GM21786 (cell line): Measurements from ENCODE around the gene COBL.

Experiments used
- ATAC-seq: cut with Tn5 transposase; IDR thresholded peaks from one replicate; pipeline ENCODE4 v1.9.1; 2021; ENCODE audit not compliant: unreplicated experiment

The COBL gene

DNA sequence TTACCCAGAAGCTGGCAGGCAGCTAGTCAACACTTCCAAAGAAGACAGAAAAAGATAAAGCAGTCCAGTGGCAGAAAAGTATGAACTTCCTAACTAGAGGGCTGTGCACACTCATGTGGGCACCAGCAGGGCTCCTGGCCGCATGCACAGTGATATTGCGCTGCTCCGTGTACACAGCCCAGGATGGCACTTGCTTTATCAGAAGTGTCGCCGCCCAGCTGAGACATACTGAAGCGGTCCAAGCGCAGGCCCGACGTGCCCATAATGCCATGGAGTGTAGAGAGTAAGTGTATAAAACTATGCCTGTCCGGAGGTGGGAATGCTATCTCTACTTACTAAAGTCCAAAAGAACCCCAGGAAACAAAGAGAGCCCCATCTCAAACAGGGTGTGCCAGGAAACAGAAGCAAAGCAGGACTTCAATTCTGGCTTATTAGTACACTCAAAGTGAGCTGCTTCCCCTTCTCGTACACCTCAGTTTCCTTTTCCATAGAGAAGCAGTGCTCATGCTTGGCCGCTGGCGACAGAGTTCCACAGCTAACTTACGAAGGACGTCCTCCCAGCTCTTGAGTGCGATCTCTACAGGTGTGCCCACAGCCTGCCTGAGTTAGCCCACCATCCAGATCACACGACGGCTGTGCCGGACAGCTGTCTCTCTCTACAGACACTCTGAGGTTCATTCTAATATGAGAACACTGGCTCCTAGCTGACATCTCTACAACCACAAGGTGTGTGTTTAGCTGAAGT lies 234.3 kb downstream of the COBL start:
- no peak for ATAC-seq

DNA sequence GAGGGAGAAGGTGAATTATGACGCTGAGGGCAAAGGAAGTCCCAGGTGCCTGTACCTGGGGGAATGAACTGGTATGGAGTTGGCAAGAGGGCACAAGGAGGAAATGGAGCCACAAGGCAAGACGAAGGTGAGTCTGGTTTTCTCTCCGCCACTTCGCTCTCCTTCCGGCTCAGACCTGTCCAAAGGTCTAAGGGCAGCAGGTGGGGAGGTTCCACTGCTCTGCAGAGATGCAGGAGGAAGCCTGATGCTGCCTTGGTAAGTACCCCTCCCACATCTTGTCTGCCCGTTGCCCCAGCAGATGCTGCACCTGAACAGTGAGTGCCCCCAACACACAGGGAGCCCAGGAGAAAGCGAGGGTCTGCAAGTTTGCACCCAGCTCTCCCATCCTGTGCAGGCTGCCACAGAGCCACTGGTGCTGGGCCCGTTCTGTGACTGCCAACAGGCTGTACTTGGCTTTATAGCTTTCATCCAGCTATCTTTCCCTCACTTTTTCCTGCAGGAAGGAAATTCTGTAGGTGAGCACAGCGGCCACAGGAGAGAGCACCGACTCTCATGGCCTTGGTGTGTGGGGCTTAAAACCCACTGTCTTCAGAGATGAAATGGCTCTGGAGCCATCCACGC lies 235.2 kb downstream of the COBL start:
- ATAC-seq, result no peak

DNA sequence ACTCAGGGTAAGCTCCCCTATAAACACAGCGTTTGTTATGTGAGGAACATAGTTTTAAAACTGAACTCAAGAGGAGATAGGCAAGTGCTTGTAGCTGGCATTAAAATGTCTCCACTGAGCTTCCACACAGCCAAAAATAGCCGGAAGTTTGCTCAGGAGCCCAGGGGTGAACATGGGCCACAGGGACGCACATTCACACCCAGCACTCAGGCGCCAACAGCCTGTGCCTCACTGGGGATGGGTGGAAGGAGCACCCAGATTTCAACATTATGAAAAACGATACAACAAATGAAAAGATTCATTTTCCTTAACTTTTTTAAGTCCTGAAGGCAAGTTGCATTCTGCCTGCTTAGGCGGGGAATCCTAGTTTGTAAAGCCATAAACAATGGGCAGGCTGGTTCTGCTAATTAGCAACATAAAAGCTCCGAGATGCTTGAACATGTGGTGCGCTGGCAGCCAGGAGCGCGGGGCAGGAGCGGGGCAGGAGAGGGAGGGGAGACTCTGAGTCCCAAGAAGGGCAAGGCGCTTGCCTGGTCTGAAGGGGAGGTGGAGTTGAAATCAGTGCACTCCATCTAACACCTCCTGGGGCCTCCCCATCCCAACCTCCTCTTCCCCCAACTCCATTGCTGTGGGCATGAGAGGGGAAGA lies 235.9 kb downstream of the COBL start:
- ATAC-seq, result no peak

DNA sequence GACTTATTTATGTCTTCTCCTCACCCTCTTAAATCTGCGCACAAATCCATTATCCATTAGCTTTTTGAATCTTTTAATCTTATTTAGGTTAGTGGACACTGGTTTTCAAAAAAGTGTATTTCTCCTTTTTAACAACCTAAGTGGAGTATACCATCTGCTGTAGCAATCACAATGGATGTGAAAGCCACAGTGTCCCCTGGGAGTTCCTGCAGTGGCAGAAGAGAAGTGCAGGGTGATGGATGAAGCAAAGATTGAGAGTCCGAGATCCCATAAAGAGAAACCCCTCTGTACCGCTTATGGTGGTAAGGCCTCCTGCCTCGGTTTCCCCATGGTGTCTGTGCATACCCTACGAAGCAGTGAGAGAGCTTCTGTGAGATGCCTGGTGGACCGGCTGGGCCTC lies 236.4 kb downstream of the COBL start:
- no peak for ATAC-seq

DNA sequence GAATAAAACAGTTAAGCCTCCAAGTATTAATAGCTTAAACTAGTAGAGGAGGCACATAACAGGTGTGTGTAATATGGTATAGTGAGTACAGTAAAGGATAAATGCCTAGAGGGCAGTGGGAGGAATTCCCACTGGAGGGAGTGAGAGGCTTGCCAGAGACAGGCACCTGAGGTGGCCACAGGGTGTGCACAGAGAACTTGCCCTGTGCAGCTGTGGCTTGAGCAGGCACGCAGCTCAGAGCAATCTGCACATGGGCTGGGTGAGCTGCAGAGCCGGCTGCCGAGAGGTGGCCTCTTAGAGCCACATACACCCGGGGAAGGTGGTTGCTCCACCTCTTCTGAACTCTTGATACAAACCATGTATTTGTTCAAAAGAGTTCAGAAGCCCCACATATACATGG lies 237.1 kb downstream of the COBL start:
- no peak for ATAC-seq

DNA sequence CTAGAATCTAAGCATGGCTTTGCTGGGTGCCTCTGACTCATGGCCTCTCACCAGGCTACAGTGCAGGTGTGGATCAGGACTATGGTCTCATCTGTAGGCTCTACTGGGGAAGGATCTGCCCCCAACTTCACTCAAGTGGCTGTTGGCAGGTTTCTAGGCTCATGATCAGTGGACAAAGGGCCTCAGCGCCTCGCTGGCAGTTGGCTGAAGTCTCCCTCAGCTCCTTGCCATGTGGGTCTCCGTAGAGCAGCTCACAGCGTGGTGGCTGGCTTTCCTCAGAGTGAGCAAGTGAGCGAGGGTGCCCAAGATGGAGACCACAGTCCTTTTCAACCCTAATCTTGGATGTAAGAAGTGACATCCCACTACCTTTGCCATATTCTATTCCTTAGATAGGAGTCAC lies 238.0 kb downstream of the COBL start:
- no peak for ATAC-seq

DNA sequence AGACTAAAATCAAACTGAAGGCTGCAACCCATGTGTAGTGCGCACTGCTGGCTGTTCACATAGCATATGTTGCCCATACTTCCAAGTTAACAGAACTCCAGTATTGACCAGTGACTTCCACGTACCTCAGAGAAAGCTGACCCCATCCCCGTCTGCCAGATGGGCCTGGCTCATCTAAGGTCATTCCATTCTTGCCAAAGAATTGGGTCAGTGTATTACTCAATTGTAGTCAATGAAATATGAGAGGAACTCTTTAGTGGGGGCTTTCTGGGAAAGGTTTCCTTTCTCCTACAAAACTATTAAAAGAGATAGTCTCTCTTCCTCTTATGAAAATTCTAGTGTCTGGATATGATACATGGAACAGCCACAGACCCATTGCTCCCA lies 238.6 kb downstream of the COBL start:
- ATAC-seq, result no peak

DNA sequence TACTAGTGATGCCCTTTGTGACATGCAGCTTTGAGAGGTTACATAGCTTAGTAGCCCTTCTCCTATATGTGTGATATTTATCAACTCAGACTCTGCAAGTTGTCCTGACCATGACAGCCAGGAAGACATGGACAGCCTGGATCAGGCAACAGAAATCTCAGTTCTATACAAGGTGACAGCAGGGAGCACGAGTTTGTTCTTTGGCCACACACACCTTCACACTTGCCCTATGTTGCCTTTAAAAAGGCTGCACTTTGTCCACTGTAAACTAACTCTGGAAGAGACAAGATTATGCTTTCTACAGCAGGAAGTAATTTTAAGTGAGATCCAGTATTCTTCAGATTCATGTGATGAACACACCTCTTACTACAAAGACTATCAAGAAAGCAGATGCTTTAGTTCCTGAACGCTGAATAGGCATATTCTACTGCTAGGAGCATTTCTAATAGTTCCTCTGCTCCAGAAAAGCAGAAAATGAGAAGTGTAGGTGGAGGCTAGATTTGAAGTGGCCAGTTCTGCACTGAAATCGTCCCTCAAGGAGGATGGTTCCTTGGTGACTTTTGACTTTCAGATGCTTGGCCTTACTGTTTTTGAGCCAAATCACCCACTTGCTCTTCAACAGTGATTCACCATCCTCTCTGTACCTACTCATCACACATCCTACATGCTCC lies 239.2 kb downstream of the COBL start:
- no peak for ATAC-seq

DNA sequence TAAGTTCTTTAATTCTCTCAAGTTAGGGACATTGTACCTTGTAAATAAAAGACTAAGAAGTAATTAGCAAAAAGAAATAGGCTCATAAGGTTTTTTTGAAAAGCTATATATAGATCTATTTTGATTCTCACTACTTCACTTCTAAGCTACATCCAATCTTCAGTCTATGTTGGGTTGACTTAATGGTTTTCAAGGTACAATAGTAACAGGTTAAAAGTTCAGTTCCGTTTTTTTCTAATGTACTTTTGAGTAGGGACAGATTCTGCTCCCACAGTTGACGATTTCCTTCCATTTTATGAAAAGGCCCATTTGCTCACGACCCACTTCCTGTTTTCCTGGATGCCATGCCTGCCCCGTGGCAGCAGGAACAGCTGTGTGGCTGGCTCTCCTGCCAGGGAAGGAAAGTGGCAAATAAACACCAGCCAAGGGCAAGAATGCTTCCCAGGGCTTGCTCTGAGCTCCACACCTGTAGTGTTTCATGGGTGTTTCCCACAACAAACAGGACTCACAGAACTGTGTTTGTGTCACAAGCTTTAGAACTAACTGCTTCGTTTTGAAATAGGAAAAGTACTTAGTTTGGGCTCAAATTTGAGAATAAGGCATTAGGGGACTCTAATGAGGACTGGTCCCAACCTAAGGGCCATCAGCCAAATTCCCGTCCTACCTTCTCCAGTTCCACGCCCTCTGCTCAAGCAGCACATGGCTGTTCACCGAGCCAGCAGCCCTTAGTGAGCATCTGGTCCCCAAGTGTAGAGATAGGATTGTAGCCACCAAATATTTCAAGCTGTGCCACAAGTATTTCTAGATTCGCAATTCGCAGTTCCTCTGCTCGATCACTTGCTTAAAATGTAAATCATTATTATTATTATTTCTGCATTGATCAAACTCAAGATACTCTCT lies 240.7 kb downstream of the COBL start:
- ATAC-seq, result no peak

DNA sequence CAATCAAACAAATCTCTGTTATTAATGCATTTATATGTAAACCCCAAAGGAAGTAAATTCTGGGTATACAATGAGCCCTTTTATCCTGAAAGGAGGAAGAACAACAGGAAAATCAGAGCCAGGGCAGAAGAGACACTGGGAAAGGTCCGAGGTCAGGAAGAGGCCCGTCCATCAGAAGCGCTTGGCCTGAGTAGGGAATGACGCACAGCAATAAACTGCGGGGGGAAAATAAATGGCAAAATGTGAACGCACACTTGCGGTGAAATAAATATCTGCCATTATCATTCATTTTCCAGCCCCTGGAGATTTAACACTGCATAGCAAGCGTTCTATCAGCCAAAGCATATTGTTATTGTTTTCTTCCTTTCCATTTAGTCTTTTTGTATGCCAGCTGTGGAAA lies 243.4 kb downstream of the COBL start:
- no peak for ATAC-seq

DNA sequence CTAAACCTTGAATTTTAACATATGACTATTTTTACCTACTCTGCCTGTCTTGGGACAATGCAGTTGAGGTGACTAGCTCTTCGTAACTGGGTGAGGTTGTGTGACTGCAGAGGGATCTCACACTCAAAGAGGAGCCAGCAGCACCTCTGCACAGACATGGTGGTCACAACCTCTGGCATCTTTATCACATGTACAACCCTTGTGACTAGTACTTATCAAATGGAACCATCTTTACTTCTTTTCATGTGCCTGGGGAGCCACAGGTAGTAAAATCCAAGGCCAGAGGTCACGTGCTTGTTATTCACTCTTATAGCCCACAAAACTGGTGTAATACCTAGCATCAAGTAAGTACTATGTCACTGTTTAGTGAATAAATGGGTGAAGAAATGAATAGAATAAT lies 244.3 kb downstream of the COBL start:
- ATAC-seq, result no peak

DNA sequence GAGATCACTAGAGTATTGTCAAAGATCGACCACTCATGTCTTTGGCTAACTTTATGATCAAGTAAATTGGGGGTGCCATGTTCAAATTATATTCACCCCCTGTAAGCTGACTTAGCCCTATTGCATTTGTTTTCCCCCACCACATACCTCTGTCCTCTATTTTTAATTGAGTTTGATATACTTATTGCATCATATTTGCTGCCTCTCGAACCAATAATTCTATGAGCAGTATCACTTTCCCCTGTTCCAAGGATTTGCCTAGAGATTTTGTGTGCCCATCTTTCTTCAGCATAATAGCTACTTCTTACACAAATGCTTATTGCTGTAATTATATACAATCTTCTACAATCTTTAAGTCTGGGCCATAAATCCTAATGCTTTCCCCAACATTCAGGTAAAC lies 245.2 kb downstream of the COBL start:
- ATAC-seq, result no peak

DNA sequence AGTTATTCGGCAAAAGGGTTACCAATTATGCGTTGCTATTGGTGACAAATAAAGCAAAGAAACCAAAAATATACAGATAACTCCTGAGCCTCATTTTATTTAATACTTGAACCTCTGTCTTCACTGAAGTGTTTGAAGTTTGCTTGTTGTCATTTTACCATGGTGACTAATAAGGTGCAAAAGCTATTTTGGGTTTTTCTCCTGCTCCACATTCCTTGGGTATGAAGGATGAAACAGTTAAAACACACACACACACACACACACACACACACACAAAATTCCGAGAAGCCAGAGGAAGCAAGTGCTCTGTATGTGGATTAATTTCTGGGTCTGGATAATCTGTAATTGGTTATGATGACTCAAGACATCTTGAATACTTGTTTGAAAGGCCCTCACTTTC lies 246.5 kb downstream of the COBL start:
- no peak for ATAC-seq

DNA sequence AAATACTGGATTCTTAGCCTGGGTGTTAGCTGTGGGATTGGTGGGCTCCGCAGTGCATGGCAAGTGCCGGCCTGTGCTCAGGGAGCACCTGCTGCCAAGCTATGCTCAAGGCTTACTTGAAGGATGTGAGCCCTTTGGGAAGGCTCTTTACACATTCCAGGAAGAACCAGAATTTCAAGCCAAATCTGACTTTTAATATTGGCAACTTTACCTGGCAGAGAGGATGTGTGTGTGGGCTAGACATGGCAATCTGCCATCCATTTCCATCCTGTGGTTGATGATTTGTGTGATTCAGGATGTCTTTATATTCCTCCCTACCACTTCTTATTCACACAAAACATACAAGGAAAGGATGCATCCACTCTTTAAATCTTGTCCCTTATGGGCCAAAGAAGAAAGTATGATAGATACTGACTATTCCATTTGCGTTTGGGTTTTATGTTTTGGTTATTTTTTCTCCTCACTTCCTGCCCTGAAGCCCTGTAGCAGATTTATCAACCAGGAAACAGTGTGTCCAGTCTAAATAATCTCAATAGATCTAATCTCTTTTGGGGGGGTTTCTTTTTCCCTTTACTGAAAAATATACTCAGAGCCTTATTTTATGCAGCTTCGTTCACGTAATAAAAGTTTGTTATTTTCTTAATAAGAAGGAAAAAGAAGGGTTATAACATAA lies 247.1 kb downstream of the COBL start:
- no peak for ATAC-seq

DNA sequence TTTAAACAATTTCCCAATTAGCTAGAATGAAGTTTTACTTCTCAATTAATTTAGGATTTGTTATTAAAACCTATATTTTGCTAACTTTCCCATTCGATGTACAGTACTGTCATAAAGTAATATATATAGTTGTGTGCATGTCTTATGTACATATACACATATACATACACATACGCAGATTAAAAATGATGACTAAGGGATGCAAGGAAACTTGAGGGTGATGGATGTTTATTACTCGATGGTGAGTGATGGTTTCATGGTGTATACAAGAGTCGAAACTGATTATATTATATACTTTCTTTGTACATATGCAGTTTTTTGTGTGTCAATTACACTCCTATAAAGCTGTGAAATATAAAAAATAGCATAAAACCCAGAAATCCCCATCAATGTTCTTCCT lies 248.2 kb downstream of the COBL start:
- ATAC-seq, result no peak

DNA sequence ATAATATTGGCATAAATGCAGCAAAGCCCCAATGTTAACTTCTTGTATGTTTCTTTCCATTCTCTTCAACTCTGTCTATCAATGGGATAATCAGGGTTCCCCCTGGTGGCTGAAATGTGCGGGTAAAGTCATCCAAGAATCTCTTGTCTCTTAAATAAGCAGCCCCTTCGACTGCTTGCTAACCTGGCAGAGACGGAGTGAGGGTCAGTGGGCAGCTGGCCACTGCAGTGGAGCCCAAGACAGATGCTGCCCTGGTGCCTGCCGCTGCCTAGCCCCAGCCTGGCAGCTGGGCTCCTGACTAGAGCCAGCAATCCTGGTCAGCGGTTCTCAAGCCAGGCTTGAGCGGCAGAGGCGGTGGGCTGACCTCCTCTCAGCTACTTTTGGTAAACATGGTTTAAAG lies 248.9 kb downstream of the COBL start:
- no peak for ATAC-seq

DNA sequence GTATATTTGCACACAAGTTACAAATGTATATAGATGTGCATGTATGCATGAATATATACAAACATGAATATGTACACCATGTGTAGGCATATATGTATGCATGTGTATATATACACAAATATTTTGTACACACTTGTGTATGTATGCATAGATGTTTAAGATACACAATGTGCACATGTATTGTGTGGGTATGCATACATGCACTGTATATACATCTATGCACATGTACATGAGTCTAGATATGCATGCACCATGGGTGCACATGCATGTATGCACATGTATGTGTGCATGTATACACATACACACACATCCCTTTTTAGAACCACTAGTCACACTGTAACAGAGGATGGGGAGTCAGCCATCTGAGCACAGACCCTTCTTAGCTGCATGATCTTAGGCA lies 249.4 kb downstream of the COBL start:
- ATAC-seq, result no peak

DNA sequence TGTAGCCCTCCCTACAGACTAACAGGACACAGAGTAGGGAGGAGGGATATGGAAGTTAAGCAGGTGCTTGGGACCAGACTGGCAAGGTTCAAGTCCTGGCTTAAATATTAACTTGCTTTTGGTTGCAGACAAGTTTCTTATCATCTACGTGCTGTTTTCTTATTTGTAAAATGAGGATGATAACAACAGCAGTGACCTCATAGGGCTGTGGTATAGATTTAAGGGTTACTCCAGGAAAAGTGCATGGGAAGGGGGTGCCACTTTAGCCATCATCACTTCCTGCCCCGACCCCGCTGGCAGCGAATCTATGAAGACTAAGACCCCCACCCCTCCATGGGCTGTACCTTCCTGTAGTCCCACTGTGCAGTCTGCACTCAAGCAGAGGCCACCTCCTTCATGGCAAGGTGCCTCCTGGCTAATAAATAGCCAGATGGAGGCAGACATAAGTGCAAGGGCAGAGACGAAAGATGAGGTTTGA lies 250.2 kb downstream of the COBL start:
- ATAC-seq, result no peak

DNA sequence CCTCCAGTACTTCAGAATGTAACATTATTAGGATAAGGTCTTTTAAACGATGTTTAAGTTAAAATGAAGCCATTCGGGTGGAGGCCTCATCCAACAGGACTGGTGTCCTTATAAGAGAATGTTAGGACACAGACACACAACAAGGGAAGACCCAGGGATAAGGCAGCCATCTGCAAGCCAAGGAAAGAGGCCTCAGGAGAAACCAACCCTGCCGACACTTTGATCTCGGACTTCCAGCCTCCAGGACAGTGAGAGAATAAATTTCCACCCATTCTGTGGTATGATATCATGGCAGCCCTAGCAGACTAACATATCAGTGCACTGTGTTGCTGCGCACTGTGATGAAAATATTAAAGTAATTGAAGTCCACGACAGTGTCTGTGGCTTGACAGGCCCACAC lies 250.8 kb downstream of the COBL start:
- ATAC-seq, result no peak

DNA sequence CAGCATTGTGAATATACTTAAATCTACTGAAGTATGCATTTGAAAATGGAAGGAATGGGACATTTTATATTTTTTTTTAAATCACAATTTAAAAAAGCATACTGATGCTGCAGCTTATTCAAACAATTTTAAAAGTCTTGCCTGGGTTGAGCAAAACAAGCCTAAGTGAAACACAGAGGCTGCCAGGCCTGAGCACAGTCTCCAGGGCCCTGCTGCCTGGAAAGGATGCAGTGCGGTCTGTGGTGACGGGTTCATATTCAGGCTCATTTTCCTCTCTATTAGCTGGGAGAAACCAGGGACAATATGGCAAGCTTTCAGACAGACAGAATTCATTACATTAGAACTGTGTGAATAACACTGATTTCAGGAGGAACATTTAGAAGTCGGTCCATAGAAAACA lies 251.9 kb downstream of the COBL start:
- ATAC-seq, result no peak
